HepG2 (cell line): ENCODE results near the gene DENND5B. TPM values are rescaled to one million over a fixed set of nuclear protein-coding genes. Genes with fewer than 3 reads are reported as not detected.

Experiments
- ATAC-seq: fragments of 200-7000 bp; cut with Tn5 transposase; 3 replicates; pipeline ENCODE4 v1.9.1; 2020; ENCODE audit warnings: mild to moderate bottlenecking, moderate library complexity
- BruUV-seq: library from RNA; stranded (reverse); fragments of 400-500 nt; replicated peaks from 2 replicates; lab custom pipeline; 2021; lab: Mats Ljungman, UMichigan
- CTCF ChIA-PET: fragments of 300-600 bp; formaldehyde crosslinking; extraction: SDS; loops from one replicate; lab custom pipeline; 2021; ENCODE audit warnings: low total read pairs, inconsistent platforms, low intra/inter-chr PET ratio; lab: Yijun Ruan, JAX
- POLR2A ChIA-PET: fragments of 350-600 bp; sonication (Branson Sonifier 250); formaldehyde crosslinking; loops from one replicate; lab custom pipeline; 2020; ENCODE audit warnings: antibody characterized with exemption, inconsistent platforms; lab: Yijun Ruan, JAX
- DNase-seq: peaks from one replicate; pipeline ENCODE4 v3.0.0-alpha.2; 2015; ENCODE audit warnings: low spot score
- FAIRE-seq: peaks from 3 replicates; lab custom pipeline; 2011; peaks lifted over from hg19 to GRCh38; lab: Jason Lieb, UNC
- H2AFZ ChIP-seq: one replicate; pipeline ENCODE4 v1.6.1; 2011; ENCODE audit warnings: low read length, inconsistent platforms
- H3K27ac ChIP-seq: fragments of 300-600 bp; 3 replicates; pipeline ENCODE4 v1.8.0; 2011; ENCODE audit warnings: mixed run types, mild to moderate bottlenecking, mixed read lengths, low read length, inconsistent platforms; ENCODE audit not compliant: insufficient read depth; ENCODE audit errors: extremely low read length
- H3K27me3 ChIP-seq, 2 experiments: fragments of 200-600 bp in 1 of 2; 2 replicates in 1 of 2; 3 replicates in 1 of 2; pipeline versions ENCODE4 v1.6.0 to v1.8.0; 2011; ENCODE audit warnings: low read length in 2 of 2, mild to moderate bottlenecking in 2 of 2, moderate library complexity in 2 of 2, inconsistent platforms in 1 of 2; ENCODE audit not compliant: insufficient read depth in 2 of 2, control insufficient read depth in 1 of 2
- H3K36me3 ChIP-seq, 2 experiments: fragments of 200-600 bp in 1 of 2; replicated peaks in 1 of 2; 2 replicates in 1 of 2; 3 replicates in 1 of 2; pipeline versions ENCODE4 v1.5.1 to v1.8.0; 2011; ENCODE audit warnings: low read length in 2 of 2, inconsistent platforms in 1 of 2; ENCODE audit not compliant: insufficient read depth in 2 of 2, control insufficient read depth in 1 of 2
- H3K4me1 ChIP-seq: 2 replicates; pipeline ENCODE4 v1.5.1; 2012; ENCODE audit warnings: low read length, inconsistent platforms; ENCODE audit not compliant: insufficient read depth
- H3K4me2 ChIP-seq: 2 replicates; pipeline ENCODE4 v1.6.0; 2011; ENCODE audit warnings: low read depth, low read length, inconsistent platforms
- H3K4me3 ChIP-seq, 3 experiments: fragments of 200-600 bp in 1 of 3; sonication (generic), shearing (Covaris generic) in 1 of 3; replicated peaks in 1 of 3; 2 replicates each; pipeline ENCODE4 v1.5.1; 2011 to 2016; ENCODE audit warnings: low read length in 3 of 3, inconsistent platforms in 2 of 3, low read depth in 2 of 3, mild to moderate bottlenecking in 2 of 3, control low read depth in 1 of 3, mixed read lengths in 1 of 3; ENCODE audit not compliant: insufficient read depth in 1 of 3
- H3K79me2 ChIP-seq: one replicate; pipeline ENCODE4 v1.6.1; 2011; ENCODE audit warnings: low read length, inconsistent platforms; ENCODE audit not compliant: insufficient read depth
- H3K9ac ChIP-seq: 2 replicates; pipeline ENCODE4 v1.6.0; 2011; ENCODE audit warnings: mild to moderate bottlenecking, low read depth, low read length, inconsistent platforms; ENCODE audit not compliant: insufficient read depth
- H3K9me3 ChIP-seq: 2 replicates; pipeline ENCODE4 v1.5.1; 2012; ENCODE audit warnings: mild to moderate bottlenecking, low read length
- H4K20me1 ChIP-seq: 2 replicates; pipeline ENCODE4 v1.6.0; 2011; ENCODE audit warnings: inconsistent platforms, mild to moderate bottlenecking, low read length, moderate library complexity; ENCODE audit not compliant: insufficient read depth
- ATM ChIP-seq: fragments of 450-650 bp; IDR thresholded peaks from 2 replicates; pipeline ENCODE4 v1.7.1; 2017; ENCODE audit warnings: mild to moderate bottlenecking, borderline replicate concordance
- GABPA ChIP-seq, 2 experiments: IDR thresholded peaks; 2 replicates each; pipeline ENCODE4 v1.6.1; 2011 to 2016; ENCODE audit warnings: low read depth in 2 of 2, low read length in 1 of 2, missing biosample characterization in 1 of 2, missing genetic modification characterization in 1 of 2
- GTF3A ChIP-seq: sonication (generic); formaldehyde crosslinking; conservative IDR thresholded peaks from 2 replicates; pipeline ENCODE4 v1.4.0; 2020; ENCODE audit warnings: mild to moderate bottlenecking, missing genetic modification reagents
- HMG20A ChIP-seq: IDR thresholded peaks from 2 replicates; pipeline ENCODE4 v1.6.1; 2016; ENCODE audit warnings: borderline replicate concordance
- HNF1A ChIP-seq, 2 experiments: sonication (generic) in 1 of 2; formaldehyde crosslinking in 1 of 2; IDR thresholded peaks; 2 replicates each; pipeline versions ENCODE4 v1.4.0 to v1.6.1; 2016 to 2020; ENCODE audit warnings: borderline replicate concordance in 1 of 2, low read depth in 1 of 2, mild to moderate bottlenecking in 1 of 2, missing genetic modification reagents in 1 of 2
- IKZF1 ChIP-seq: fragments of 450-650 bp; IDR thresholded peaks from 2 replicates; pipeline ENCODE4 v1.7.1; 2016
- MXD4 ChIP-seq: IDR thresholded peaks from 2 replicates; pipeline ENCODE4 v1.6.1; 2016; ENCODE audit warnings: mild to moderate bottlenecking, missing biosample characterization, missing genetic modification reagents
- ONECUT2 ChIP-seq: sonication (generic); formaldehyde crosslinking; IDR thresholded peaks from 2 replicates; pipeline ENCODE4 v1.4.0; 2020; ENCODE audit warnings: missing genetic modification reagents
- PPARG ChIP-seq: conservative IDR thresholded peaks from 2 replicates; pipeline ENCODE4 v1.6.1; 2016; ENCODE audit warnings: missing biosample characterization, missing genetic modification reagents
- RARA ChIP-seq: IDR thresholded peaks from 2 replicates; pipeline ENCODE4 v1.6.1; 2016; ENCODE audit warnings: missing genetic modification reagents, missing compliant biosample characterization
- SP2 ChIP-seq: sonication (generic); formaldehyde crosslinking; IDR thresholded peaks from 2 replicates; pipeline ENCODE4 v1.5.1; 2020; ENCODE audit warnings: mild to moderate bottlenecking, missing genetic modification reagents
- TMF1 ChIP-seq: sonication (generic); formaldehyde crosslinking; IDR thresholded peaks from 2 replicates; pipeline ENCODE4 v1.8.1; 2022; ENCODE audit warnings: low read depth, missing genetic modification reagents
- ZBTB7B ChIP-seq: sonication (generic); formaldehyde crosslinking; IDR thresholded peaks from 2 replicates; pipeline ENCODE4 v1.4.0; 2020; ENCODE audit warnings: missing genetic modification reagents
- ZNF30 ChIP-seq: sonication (generic); formaldehyde crosslinking; IDR thresholded peaks from 2 replicates; pipeline ENCODE4 v1.5.0; 2020; ENCODE audit warnings: mild to moderate bottlenecking, missing genetic modification reagents
- ZNF460 ChIP-seq: sonication (generic); formaldehyde crosslinking; IDR thresholded peaks from 2 replicates; pipeline ENCODE4 v1.5.1; 2020; ENCODE audit warnings: missing genetic modification reagents, mild to moderate bottlenecking, borderline replicate concordance
- ZNF546 ChIP-seq: sonication (generic); formaldehyde crosslinking; conservative IDR thresholded peaks from 2 replicates; pipeline ENCODE4 v1.8.1; 2023; ENCODE audit warnings: mild to moderate bottlenecking, missing genetic modification reagents
- ZNF570 ChIP-seq: sonication (generic); formaldehyde crosslinking; IDR thresholded peaks from 2 replicates; pipeline ENCODE4 v1.4.0; 2020; ENCODE audit warnings: mild to moderate bottlenecking, missing genetic modification reagents, borderline replicate concordance
- ZNF720 ChIP-seq: sonication (generic); formaldehyde crosslinking; IDR thresholded peaks from 2 replicates; pipeline ENCODE4 v1.4.0; 2020; ENCODE audit warnings: missing genetic modification reagents
- WGBS: methylation state at CpG from one replicate; pipeline ENCODE4 v1.1.6; 2017; ENCODE audit warnings: low lambda C conversion rate; 5-methylcytosine and 5-hydroxymethylcytosine counted together
- in situ Hi-C: cut with HindIII; loops from 2 replicates; pipeline ENCODE4 v1.10.0; 2017; ENCODE audit warnings: low pct_unique_long_range_greater_than_20kb; ENCODE audit not compliant: extremely low pct_ligation_motif_present
- intact Hi-C: fragments of 100-400 bp; cut with micrococcal nuclease; formaldehyde crosslinking; loops from one replicate; pipeline ENCODE4 v1.10.0; 2022; ENCODE audit not compliant: unreplicated experiment
- polyA plus RNA-seq, 8 experiments: library from polyadenylated mRNA; depleted of rRNA in 3 of 8; stranded (reverse) in 7 of 8; unstranded in 1 of 8; fragments of >200 nt; fragmentation: Illumina TruSeq in 4 of 8; extraction: Trizol in 4 of 8; gene quantifications; 2 replicates each; pipeline versions ENCODE4 v1.2.1 to v1.2.3, GENCODE V29; 2011 to 2016; ENCODE audit warnings: low read depth in 4 of 8, missing spikeins in 1 of 8, mixed read lengths in 1 of 8; ENCODE audit not compliant: insufficient read depth in 1 of 8
- total RNA-seq, 5 experiments: library from RNA; depleted of rRNA; stranded (reverse); fragments of >200 nt; fragmentation: Illumina TruSeq; extraction: Trizol; gene quantifications; 2 replicates each; pipeline ENCODE4 v1.2.3, GENCODE V29; 2016; ENCODE audit warnings: low read depth in 1 of 5

Gene DENND5B
- total and polyA plus RNA-seq, 2 of the 13 experiments (the other 11 are each of a cell fraction or from before 2014, with no cell fraction given), result 14.7 to 18.7 TPM

DNA sequence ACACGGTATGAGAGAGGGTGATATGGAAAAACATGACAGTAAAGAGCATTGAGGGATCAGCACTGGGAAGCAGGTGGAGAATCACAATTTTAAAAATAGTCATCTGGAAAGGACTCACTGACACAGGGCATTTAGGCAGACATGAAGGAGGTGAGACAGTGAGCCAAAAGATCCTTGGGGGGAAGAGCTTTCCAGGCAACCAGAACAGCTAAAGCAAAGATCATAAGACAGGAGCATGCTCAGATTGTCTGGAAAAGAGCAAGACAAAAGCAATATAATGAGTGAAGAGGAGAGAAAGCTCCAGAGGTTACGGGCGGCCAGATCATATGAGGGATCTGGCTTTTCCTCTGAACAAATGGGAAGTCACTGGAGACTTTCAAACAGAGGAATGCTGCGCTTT, 63.9 kb downstream of the DENND5B start:
- no peaks in the 10 kb centered on the region for H3K9me3 ChIP-seq
- TF ChIP-seq GTF3A (CRISPR knock-in tag), result no peak
- no peak for TF ChIP-seq ATM
- TF ChIP-seq HMG20A (CRISPR knock-in tag), result no peak
- TF ChIP-seq SP2, result no peak
- TF ChIP-seq PPARG (CRISPR knock-in tag), result no peak
- TF ChIP-seq HNF1A (IDR thresholded peaks at IDR 0.05; ENCODE audit: low read depth), result no peak
- TF ChIP-seq HNF1A (CRISPR knock-in tag; IDR thresholded peaks at IDR 0.05; ENCODE audit: borderline replicate concordance), result no peak
- no peak for TF ChIP-seq MXD4 (CRISPR knock-in tag)
- TF ChIP-seq ZNF720 (CRISPR knock-in tag), result no peak
- TF ChIP-seq GABPA (IDR thresholded peaks at IDR 0.05; ENCODE audit: low read depth, low read length), result no peak
- TF ChIP-seq GABPA (CRISPR knock-in tag; IDR thresholded peaks at IDR 0.05; ENCODE audit: low read depth), result no peak
- no peak for TF ChIP-seq ZNF546 (CRISPR knock-in tag)
- TF ChIP-seq TMF1, result no peak
- TF ChIP-seq ZNF460 (CRISPR knock-in tag), result no peak
- TF ChIP-seq RARA (CRISPR knock-in tag), result no peak
- no peak for TF ChIP-seq ONECUT2 (CRISPR knock-in tag)
- TF ChIP-seq ZBTB7B (CRISPR knock-in tag), result no peak
- no peak for TF ChIP-seq ZNF570
- no peak for TF ChIP-seq ZNF30 (CRISPR knock-in tag)
- no peak for TF ChIP-seq IKZF1
- TF ChIP-seq, all 625 proteins: peak for 0
- ATAC-seq (no peak), FAIRE-seq (no peak), DNase-seq (no peak)
- H3K4me2 ChIP-seq, result no peak overlapping the region
- H3K4me3 ChIP-seq, result no peak overlapping the region
- 94% methylated on average over 4 of the region's 4 CpGs for WGBS
- in situ Hi-C loops, result no loop called here
- H4K20me1 ChIP-seq, result peaks cover 4% of the 10 kb centered on the region; the same call in 1 of the 2 replicates
- H3K4me1 ChIP-seq, result peaks cover 27% of the 10 kb centered on the region
- no peak overlapping the region for H2AFZ ChIP-seq
- intact Hi-C loops, result no loop called here
- ChIA-PET POLR2A (no interaction called here), CTCF (no interaction called here)
- no peaks in the 10 kb centered on the region for H3K36me3 ChIP-seq
- no peak overlapping the region for H3K9ac ChIP-seq
- H3K27ac ChIP-seq, result no peak overlapping the region
- H3K79me2 ChIP-seq, result peaks cover 47% of the 10 kb centered on the region
- no peaks in the 10 kb centered on the region for H3K27me3 ChIP-seq
- no TSS peak for BruUV-seq
